Stimulated activated CD4-positive, alpha-beta T cell treated with anti-CD3 and anti-CD28 coated beads, Interleukin-1b, Interleukin-23, amount 100 ng/mL, for 4 hours (primary cell): ENCODE measurements around the gene MCRIP1.

Experiments used
- DNase-seq, 2 donors: peaks; one replicate each; pipeline ENCODE4 v3.0.0-alpha.2; 2020; ENCODE audit warnings: low read depth in 2 of 2

MCRIP1 gene

GRCh38 chr17:81821147-81821546 is 11.9 kb downstream of the MCRIP1 start:
- no peak for DNase-seq

- no peak for DNase-seq
Observed at GRCh38 chr17:81819708-81820107, 13.4 kb downstream of the MCRIP1 start.

GRCh38 chr17:81817758-81818147 is 15.3 kb downstream of the MCRIP1 start:
- no peak for DNase-seq

DNA sequence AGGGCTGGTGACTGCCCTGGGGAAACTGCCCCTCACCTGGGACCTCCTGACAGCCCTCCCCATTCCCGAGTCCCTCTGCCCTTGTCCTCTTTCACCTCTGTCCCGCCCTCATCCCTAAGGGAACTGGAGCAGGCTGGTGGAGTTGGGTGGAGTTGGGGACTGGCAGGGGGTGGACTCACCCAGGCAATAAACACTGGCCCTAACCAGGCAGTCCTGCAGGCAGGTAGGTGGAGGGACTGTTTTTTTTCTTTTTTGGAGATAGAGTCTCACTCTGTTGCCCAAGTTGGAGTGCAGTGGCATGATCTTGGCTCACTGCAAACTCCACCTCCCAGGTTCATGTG is 17.5 kb downstream of the MCRIP1 start:
- no peak for DNase-seq

GRCh38 chr17:81814748-81815645 is 18.1 kb downstream of the MCRIP1 start:
- no peak for DNase-seq

GRCh38 chr17:81813861-81814683 is 19.0 kb downstream of the MCRIP1 start:
- no peak for DNase-seq

GRCh38 chr17:81813371-81813684 is 19.8 kb downstream of the MCRIP1 start:
- no peak for DNase-seq

- no peak for DNase-seq
Observed at GRCh38 chr17:81812571-81813370, 20.3 kb downstream of the MCRIP1 start.

DNA sequence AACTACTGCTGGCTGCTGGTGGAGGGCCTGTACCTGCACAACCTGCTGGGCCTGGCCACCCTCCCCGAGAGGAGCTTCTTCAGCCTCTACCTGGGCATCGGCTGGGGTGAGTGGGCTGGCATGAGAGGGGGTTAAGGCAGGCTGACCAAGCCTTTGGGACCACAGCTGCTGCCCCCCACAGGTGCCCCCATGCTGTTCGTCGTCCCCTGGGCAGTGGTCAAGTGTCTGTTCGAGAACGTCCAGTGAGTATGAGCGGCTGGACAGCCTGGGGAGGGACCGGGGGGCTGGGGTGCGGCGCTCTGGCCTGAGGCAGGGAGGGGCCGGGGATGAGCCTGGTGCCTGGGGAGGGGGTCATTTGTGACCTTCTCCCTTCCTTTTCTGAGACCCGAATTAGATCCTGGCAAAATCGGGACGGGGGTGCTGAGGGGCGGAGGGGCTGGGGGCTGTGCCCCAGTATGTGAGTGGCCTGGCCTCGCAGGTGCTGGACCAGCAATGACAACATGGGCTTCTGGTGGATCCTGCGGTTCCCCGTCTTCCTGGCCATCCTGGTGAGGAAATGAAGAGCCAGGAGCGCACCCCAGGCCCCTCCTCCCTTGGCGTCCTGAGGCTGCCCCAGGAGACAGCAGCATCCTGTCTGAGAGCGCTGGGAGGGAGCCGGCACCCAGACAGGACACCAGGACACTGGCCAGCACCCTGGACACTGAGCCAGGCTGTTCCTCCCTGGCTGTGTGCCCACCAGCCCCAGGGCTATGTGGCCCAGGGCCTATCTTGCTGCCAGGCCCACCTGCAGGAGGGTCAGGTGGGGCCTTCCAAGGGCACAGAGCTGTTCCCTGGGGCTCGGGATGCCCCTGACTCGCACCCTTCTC is 21.2 kb downstream of the MCRIP1 start:
- DNase-seq: no peak

DNA sequence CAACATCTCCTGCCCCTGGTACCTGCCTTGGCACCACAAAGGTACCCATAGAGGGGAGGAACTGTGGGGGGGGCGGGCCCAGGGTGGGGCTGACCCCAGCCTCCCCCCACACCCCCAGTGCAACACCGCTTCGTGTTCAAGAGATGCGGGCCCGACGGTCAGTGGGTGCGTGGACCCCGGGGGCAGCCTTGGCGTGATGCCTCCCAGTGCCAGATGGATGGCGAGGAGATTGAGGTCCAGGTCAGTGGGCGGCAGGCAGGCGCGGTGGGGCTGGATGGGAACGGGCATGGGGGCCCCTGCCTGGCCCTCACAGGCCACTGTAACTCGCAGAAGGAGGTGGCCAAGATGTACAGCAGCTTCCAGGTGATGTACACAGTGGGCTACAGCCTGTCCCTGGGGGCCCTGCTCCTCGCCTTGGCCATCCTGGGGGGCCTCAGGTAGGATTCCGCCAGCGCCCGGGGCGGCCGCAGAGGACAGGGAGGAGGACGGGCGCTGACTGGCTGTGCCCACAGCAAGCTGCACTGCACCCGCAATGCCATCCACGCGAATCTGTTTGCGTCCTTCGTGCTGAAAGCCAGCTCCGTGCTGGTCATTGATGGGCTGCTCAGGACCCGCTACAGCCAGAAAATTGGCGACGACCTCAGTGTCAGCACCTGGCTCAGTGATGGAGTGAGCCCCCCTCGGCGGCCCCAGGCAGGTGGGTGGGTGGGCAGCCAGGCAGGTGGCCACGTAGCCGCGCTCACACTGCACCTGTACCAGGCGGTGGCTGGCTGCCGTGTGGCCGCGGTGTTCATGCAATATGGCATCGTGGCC is 22.0 kb downstream of the MCRIP1 start:
- DNase-seq: no peak

GRCh38 chr17:81810476-81810875 is 22.6 kb downstream of the MCRIP1 start:
- no peak for DNase-seq

DNA sequence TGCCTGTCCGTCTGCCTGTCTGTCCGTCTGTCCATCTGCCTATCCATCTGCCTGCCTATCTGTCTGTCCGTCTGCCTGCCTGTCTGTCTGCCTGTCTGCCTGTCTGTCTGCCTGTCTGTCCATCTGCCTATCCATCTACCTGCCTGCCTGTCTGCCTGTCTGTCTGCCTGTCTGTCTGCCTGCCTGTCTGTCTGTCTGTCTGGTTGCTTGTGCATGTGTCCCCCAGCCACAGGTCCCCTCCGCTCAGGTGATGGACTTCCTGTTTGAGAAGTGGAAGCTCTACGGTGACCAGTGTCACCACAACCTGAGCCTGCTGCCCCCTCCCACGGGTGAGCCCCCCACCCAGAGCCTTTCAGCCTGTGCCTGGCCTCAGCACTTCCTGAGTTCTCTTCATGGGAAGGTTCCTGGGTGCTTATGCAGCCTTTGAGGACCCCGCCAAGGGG is 23.5 kb downstream of the MCRIP1 start:
- no peak for DNase-seq

GRCh38 chr17:81808778-81809555 is 24.1 kb downstream of the MCRIP1 start:
- no peak for DNase-seq

DNA sequence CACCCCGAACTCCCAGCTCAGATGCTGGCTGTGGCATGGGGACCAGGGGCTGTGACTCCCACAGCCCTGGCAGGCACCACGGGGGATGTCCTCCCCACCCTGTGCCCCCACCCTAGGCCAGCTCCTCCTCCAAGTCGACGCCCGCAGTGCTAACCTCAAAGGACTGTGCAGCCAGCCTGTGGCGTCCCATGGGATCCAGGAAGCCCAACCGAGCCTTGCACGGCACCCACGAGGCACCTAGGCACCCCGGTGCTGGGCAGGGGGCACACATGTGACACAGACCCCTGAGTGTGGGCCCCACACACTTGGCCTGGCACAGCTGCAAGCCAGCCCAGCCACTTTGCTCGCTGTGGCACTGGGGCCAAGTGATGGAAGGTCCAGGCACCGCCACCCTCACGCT is 25.3 kb downstream of the MCRIP1 start:
- DNase-seq: no peak

GRCh38 chr17:81807210-81807719 is 25.8 kb downstream of the MCRIP1 start:
- DNase-seq: no peak

- DNase-seq: no peak
Observed at GRCh38 chr17:81806461-81807209, 26.5 kb downstream of the MCRIP1 start.

DNA sequence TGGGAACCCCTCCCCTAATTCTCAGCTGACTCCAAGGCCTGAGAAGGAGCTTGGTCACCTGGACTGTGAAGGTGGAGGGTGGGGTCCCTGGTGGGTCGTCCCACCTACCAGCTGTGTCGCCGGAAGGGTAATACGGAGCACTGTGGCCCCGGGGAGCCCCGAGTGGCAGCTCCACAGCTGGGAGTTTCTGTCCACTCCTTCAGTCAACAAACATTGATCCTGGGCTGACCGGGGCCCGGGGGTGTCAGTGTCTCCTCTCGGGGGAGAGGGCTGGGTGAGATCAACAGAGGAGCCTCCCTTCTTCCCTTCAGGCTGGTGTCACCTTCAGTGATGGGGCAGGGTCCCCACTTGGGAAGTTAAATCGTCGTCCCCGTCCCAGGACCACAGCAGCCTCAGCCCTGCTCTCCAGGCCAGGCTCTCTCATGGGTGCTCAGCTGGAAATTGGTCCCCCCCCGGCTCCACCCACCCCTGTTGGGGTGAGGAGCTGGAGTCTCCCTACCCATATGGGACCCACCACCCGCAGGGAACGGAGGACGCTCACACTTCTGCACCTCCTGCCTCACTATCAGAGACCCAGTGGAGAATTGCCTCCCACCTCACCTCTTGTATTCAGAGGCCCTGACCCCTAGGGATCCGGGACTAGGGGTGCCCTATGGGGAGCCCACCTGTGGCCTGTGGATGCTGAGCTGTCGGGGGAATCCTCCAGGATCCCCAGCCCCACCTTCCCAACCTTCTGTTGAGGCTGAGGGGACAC is 27.2 kb downstream of the MCRIP1 start:
- DNase-seq: no peak
